Hematopoietic multipotent progenitor cell treated with erythropoietin and hydrocortisone succinate and interleukin-3 and kit ligand, for 17 days (in vitro differentiated cells): ENCODE data around the gene YWHAQ.
"Not testable (repeated sequence)": the region's sequence is repeated elsewhere in the genome, so short reads cannot be mapped to it uniquely, and the experiment has no call there.

Experiments used
- DNase-seq: peaks from one replicate; pipeline ENCODE4 v3.0.0-alpha.2; 2015; ENCODE audit warnings: low spot score

YWHAQ gene

DNA sequence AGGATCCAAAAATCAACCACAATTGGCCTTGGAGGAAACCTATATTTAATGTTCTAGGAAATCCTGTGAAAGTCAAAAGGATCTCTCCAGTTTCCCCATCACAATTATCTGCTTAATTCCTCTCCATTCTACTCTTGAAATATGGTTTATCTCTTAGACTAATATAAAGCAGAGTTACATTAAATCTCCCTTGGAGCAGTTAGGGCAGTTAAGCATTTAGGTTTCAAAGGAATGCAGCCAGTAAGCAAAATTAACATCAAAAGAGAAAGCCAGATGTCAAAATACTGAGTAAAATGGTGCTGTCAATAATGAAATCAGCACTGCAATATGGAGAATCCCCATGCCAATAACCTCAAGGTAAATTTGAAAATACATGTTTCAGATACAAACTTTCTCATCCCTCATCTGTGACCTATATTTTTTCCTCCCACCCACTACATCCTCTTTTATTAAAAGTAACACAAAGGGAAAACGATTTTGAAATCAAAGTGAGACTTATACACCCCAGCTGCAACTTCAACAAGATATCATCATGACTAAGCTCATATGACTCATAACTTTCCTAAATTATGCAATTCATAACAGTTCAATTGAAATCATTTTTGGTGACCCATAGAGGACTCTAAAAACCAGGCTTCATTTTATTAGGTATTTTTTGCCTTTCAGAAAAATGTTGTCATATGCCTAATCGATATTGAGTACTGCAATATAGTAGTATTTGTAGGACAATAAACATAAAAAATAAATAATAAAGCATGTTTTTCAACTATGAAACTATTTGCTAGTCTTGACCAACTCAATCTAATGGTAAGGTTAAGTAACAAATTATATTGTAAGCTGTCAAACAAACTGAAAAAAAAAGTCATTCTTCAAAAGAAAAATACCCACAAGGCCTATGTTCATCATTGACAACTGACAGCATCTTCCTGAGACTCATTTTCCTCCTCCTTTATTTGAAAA is 78.3 kb downstream of the YWHAQ start:
- DNase-seq: peak; percentile 83

DNA sequence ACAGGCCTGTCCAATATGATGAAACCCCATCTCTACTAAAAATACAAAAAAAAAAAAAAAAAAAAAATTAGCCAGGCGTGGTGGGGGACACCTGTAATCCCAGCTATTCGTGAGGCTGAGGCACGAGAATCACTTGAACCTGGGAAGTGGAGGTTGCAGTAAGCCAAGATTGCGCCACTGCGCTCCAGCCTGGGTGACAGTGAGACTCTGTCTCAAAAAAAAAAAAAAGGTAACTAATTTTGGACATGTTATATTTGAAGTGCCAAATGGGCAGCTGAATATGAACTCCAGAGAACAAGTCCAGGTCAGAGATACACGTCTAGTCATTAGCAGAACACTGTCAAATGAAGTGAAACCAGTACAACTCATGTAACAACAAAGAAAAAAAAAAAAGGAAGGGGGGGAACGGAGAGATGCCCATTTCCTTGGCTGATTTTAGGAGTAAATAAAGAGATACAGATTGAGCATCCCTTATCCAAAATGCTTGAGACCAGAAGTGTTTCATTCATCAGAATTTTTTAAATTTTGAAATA is 79.9 kb downstream of the YWHAQ start:
- DNase-seq: not testable (repeated sequence)

DNA sequence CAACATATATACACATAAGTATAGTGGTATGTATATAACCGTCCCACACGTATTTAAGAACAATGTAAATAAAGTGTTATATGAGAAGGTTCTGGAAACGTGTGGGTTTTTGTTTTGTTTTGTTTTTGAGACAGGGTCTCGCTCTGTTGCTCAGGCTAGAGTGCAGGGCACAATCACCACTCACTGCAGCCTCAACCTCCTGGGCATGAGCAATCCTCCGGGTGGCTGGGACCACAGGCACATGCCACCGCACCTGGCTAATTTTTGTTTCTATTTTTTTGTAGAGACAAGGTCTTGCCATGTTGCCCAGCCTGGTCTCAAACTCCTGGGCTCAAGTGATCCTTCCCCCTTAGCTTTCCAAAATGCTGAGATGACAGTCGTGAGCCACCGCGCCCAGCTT is 81.4 kb downstream of the YWHAQ start:
- no peak for DNase-seq

- DNase-seq: no peak
Observed at GRCh38 chr2:9548506-9548905, 82.3 kb downstream of the YWHAQ start.

DNA sequence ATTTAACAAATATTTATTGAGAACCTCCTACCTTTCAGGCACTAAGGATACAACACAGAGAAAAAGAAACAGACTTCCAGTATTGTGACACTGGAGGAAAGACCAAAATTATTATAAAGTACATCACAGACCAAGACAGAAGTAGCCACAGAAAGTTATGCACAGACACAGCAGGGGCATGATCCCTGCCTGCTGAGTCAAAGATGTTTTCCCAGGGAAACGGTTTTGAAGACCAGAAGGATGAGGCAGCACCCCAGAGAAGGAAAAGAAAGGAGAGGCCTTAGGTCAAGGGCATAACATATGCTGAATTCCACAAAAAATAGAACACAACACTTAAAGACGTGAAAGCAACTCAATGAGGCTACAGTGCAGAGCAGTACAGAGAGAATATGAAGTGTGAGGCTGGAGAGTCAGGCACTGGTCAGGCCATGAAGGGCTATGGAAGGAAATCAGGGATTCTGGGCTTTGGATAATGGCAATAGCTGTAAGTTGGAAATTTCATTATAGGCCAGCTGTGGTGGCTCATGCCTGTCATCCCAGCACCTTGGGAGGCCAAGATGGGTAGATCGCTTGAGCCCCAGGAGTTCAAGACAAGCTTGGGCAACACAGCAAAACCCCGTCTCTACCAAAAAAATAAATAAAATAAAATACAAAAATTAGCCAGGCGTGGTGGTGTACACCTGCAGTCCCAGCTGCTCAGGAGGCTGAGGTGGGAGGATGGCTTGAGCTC is 83.4 kb downstream of the YWHAQ start:
- no peak for DNase-seq

DNA sequence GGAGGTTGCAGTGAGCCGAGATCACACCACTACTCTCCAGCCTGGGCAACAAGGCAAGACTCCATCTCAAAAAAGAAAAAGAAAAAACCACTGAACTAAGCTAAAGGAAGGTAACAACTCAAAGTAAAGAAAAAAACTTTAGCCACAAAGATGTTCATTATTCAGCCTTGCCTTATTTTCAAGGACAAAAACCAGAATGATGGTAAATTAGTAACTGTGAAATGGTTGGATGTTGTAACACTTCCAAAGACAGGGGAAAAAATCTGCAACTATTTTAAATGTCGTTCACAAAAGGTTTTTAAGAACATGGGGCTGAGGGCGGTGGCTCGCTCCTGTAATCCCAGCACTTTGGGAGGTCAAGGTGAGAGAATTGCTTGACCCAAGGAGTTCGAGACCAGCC is 85.3 kb downstream of the YWHAQ start:
- DNase-seq: no peak

GRCh38 chr2:9543557-9543956 is 87.2 kb downstream of the YWHAQ start:
- no peak for DNase-seq

- DNase-seq: no peak
Observed at GRCh38 chr2:9539531-9539930, 91.3 kb downstream of the YWHAQ start.

GRCh38 chr2:9538000-9538507 is 92.7 kb downstream of the YWHAQ start:
- no peak for DNase-seq

DNA sequence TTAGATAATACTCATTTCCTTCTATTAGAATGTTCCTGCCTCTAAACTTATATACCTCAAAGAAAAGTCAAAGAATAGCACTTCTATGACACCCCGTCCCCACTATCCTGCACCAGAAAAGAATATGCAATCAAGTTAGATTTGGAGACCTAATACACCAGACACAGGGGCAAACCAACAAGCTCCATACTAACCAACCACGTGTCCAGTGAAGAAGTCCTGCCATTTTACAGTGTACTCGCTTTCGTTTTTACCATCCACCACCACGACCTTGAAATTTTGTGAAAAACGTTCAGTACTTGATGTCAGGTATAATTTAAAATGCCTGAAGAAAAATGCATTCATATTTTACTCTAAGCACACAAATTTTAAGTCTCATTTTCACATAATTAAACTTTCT is 94.3 kb downstream of the YWHAQ start:
- DNase-seq: no peak

DNA sequence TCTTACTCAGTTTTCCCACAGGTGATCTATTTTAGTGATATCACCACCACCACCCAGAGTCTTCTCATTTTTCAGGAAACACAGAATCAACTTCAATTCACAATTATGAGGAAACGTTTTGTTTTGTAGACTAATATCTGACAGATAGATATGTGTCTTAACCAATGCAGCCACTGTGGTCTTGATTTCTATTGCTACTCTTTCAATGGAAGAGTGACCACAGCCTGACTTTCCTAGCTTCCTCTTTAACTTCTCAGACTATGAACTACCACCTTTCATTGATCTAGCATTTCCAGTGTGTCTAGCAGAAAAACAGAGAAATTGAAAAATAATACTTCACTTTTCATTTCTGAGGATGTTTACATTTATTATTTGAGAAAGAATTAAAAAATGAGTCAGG is 95.6 kb downstream of the YWHAQ start:
- DNase-seq: no peak
